ENCODE data around the gene PTPN14.

GRCh38 chr1:214417545-214418210 is 133.7 kb downstream of the PTPN14 start:
- TF ChIP-seq ZNF433 (tag by site-specific recombination; IDR thresholded peaks at IDR 0.05; ENCODE audit: low read depth) (no peak), ZNF514 (tag by site-specific recombination; IDR thresholded peaks at IDR 0.05) (no peak), CTCF (tag by site-specific recombination; IDR thresholded peaks at IDR 0.05) (no peak), ZNF416 (tag by site-specific recombination; IDR thresholded peaks at IDR 0.05) (no peak), ZNF639 (tag by site-specific recombination; IDR thresholded peaks at IDR 0.05) (no peak), ZNF830 (tag by site-specific recombination; IDR thresholded peaks at IDR 0.05; ENCODE audit: low read depth) (no peak), ZNF76 (tag by site-specific recombination; IDR thresholded peaks at IDR 0.05; ENCODE audit: borderline replicate concordance, low read depth) (no peak), ZBTB11 (tag by site-specific recombination; conservative IDR thresholded peaks at IDR 0.05; ENCODE audit: low read depth) (no peak)

Data from HEK293 (cell line).